ENCODE results near the gene EYS.

- TF ChIP-seq PHF8 (conservative IDR thresholded peaks at IDR 0.05; ENCODE audit: low read depth, low read length) (no peak), POLR2A (IDR thresholded peaks at IDR 0.05; ENCODE audit: control extremely low read depth in 1 of 2, low read depth in 2 of 2, low read length in 2 of 2) (no peak), CTCF (IDR thresholded peaks at IDR 0.05; ENCODE audit: control extremely low read depth in 1 of 3, insufficient read depth in 1 of 3, low read depth in 1 of 3, low read length in 3 of 3) (no peak), RFX5 (IDR thresholded peaks at IDR 0.05; ENCODE audit: borderline replicate concordance, low read depth, low read length) (no peak), EZH2 (IDR thresholded peaks at IDR 0.05; ENCODE audit: low read depth, low read length, severe bottlenecking) (no peak)
Observed at GRCh38 chr6:65123521-65123920, 583.5 kb downstream of the EYS start.

All from H1 (cell line).